GM12878 (cell line): Measurements from ENCODE around the gene EXOC4. TPM values are rescaled to one million over a fixed set of nuclear protein-coding genes. Genes with fewer than 3 reads are reported as not detected.

ENCODE experiments used
- ATAC-seq: fragments of 200-7000 bp; cut with Tn5 transposase; 3 replicates; pipeline ENCODE4 v1.9.1; 2020; ENCODE audit warnings: mild to moderate bottlenecking, moderate library complexity
- BruUV-seq: library from RNA; stranded (reverse); fragments of 400-500 nt; replicated peaks from 2 replicates; lab custom pipeline; 2021; lab: Mats Ljungman, UMichigan
- CTCF ChIA-PET: fragments of 300-600 bp; sonication (Branson Sonifier 250); formaldehyde crosslinking; extraction: SDS; loops from one replicate; lab custom pipeline; 2021; ENCODE audit warnings: inconsistent platforms; lab: Yijun Ruan, JAX
- POLR2A ChIA-PET: fragments of 350-600 bp; formaldehyde crosslinking; extraction: SDS; loops from one replicate; lab custom pipeline; 2021; ENCODE audit warnings: inconsistent platforms; lab: Charles Lee
- RAD21 ChIA-PET: fragments of 300-600 bp; sonication (Branson Sonifier 250); formaldehyde crosslinking; loops from one replicate; lab custom pipeline; 2023; ENCODE audit warnings: antibody characterized with exemption; ENCODE audit not compliant: unreplicated experiment; lab: Charles Lee
- SMC1A ChIA-PET: fragments of 300-600 bp; sonication (Branson Sonifier 250); formaldehyde crosslinking; loops from one replicate; lab custom pipeline; 2023; ENCODE audit not compliant: unreplicated experiment, uncharacterized antibody; lab: Charles Lee
- DNase-seq: peaks from one replicate; pipeline ENCODE4 v3.0.0-alpha.2; 2011; ENCODE audit warnings: low read depth, low spot score
- FAIRE-seq: peaks from 3 replicates; lab custom pipeline; 2011; peaks lifted over from hg19 to GRCh38; lab: Jason Lieb, UNC
- H2AFZ ChIP-seq: 2 replicates; pipeline ENCODE4 v1.6.0; 2011; ENCODE audit warnings: low read depth, low read length, control low read depth; ENCODE audit not compliant: control insufficient read depth
- H3K27ac ChIP-seq: 2 replicates; pipeline ENCODE4 v1.5.1; 2011; ENCODE audit warnings: control low read depth; ENCODE audit not compliant: control insufficient read depth, insufficient read depth
- H3K27me3 ChIP-seq, 2 experiments: replicated peaks in 1 of 2; 2 replicates each; pipeline versions ENCODE4 v1.6.0 to v1.6.1; 2011; ENCODE audit warnings: low read length in 1 of 2; ENCODE audit not compliant: control insufficient read depth in 2 of 2, insufficient read depth in 2 of 2
- H3K36me3 ChIP-seq, 2 experiments: 2 replicates each; pipeline ENCODE4 v1.5.1; 2011; ENCODE audit warnings: low read length in 1 of 2; ENCODE audit not compliant: control insufficient read depth in 2 of 2, insufficient read depth in 2 of 2
- H3K4me1 ChIP-seq: 2 replicates; pipeline ENCODE4 v1.6.1; 2011; ENCODE audit warnings: mild to moderate bottlenecking, low read length, moderate library complexity, mixed read lengths; ENCODE audit not compliant: control insufficient read depth, insufficient read depth
- H3K4me2 ChIP-seq: 2 replicates; pipeline ENCODE4 v1.6.0; 2011; ENCODE audit warnings: control low read depth; ENCODE audit not compliant: control insufficient read depth, insufficient read depth
- H3K4me3 ChIP-seq: fragments of 200-600 bp; sonication (generic); 2 replicates; pipeline ENCODE4 v1.5.1; 2016
- H3K79me2 ChIP-seq: 2 replicates; pipeline ENCODE4 v1.6.0; 2011; ENCODE audit warnings: low read length; ENCODE audit not compliant: control insufficient read depth, insufficient read depth
- H3K9ac ChIP-seq: 2 replicates; pipeline ENCODE4 v1.8.0; 2011; ENCODE audit warnings: low read length, control low read depth, mixed read lengths; ENCODE audit not compliant: control insufficient read depth, insufficient read depth
- H3K9me3 ChIP-seq: replicated peaks from 3 replicates; pipeline ENCODE4 v1.5.1; 2011; ENCODE audit warnings: mild to moderate bottlenecking, low read length; ENCODE audit not compliant: control insufficient read depth, insufficient read depth
- H4K20me1 ChIP-seq: 2 replicates; pipeline ENCODE4 v1.6.0; 2011; ENCODE audit not compliant: control insufficient read depth, insufficient read depth
- HCFC1 ChIP-seq: fragments of 150-350 bp; IDR thresholded peaks from 2 replicates; pipeline ENCODE4 v1.6.1; 2014; ENCODE audit warnings: low read length
- PRDM15 ChIP-seq: fragments of 450-650 bp; formaldehyde crosslinking; IDR thresholded peaks from 2 replicates; pipeline ENCODE4 v1.4.0; 2020; ENCODE audit warnings: mild to moderate bottlenecking, moderate library complexity
- RAD21 ChIP-seq: IDR thresholded peaks from 2 replicates; pipeline ENCODE4 v1.6.1; 2011; ENCODE audit warnings: mild to moderate bottlenecking, low read depth, low read length, moderate library complexity; ENCODE audit not compliant: insufficient read depth
- ZNF24 ChIP-seq: fragments of 450-650 bp; IDR thresholded peaks from 2 replicates; pipeline ENCODE4 v1.6.1; 2017; ENCODE audit warnings: antibody characterized with exemption, mild to moderate bottlenecking
- WGBS: methylation state at CpG from one replicate; pipeline ENCODE4 v1.1.6; 2016; ENCODE audit warnings: low lambda C conversion rate; ENCODE audit not compliant: insufficient replicate concordance, insufficient coverage; ENCODE audit errors: missing lambda C conversion rate; 5-methylcytosine and 5-hydroxymethylcytosine counted together
- in situ Hi-C: fragments of 300-500 bp; cut with MboI; formaldehyde crosslinking; loops from 9 replicates; pipeline ENCODE4 v1.14.3; 2018; ENCODE audit warnings: mixed read lengths
- intact Hi-C: fragments of 100-400 bp; cut with micrococcal nuclease; formaldehyde crosslinking; loops from one replicate; pipeline ENCODE4 v1.14.2; 2022; ENCODE audit not compliant: unreplicated experiment
- polyA plus RNA-seq, 11 experiments: library from polyadenylated mRNA; depleted of rRNA in 4 of 11; unstranded in 6 of 11; stranded (reverse) in 5 of 11; fragments of >200 nt; fragmentation: Nextera tagmentation in 4 of 11; fragmentation: Illumina TruSeq in 1 of 11; extraction: Ambion mirVana in 4 of 11; extraction: Trizol in 1 of 11; gene quantifications; 1 replicate in 1 of 11; 2 replicates in 10 of 11; pipeline versions ENCODE4 v1.2.1 to v1.2.3, GENCODE V29; 2011 to 2016; ENCODE audit warnings: inconsistent platforms in 2 of 11, missing spikeins in 2 of 11, low read depth in 1 of 11
- total RNA-seq, 4 experiments: library from RNA; depleted of rRNA in 3 of 4; stranded (reverse); fragments of >200 nt in 3 of 4; fragmentation: Illumina TruSeq in 1 of 4; extraction: Trizol in 1 of 4; gene quantifications; 2 replicates each; pipeline versions ENCODE4 v1.2.1 to v1.2.3, GENCODE V29; 2013 to 2021
- TF ChIP-seq, protein P1 (sequence below): fragments of 450-650 bp; IDR thresholded peaks from 2 replicates; pipeline ENCODE4 v1.6.1; 2017; ENCODE audit warnings: mild to moderate bottlenecking, moderate library complexity
- TF ChIP-seq, protein P2 (sequence below): fragments of 450-650 bp; IDR thresholded peaks from 2 replicates; pipeline ENCODE4 v1.6.1; 2016; ENCODE audit warnings: mild to moderate bottlenecking
- TF ChIP-seq, protein P3 (sequence below), 3 experiments: IDR thresholded peaks in 2 of 3; conservative IDR thresholded peaks in 1 of 3; 2 replicates each; pipeline ENCODE4 v1.5.1; 2011; ENCODE audit warnings: low read depth in 3 of 3, low read length in 3 of 3, mild to moderate bottlenecking in 3 of 3, control low read depth in 2 of 3, moderate library complexity in 2 of 3, inconsistent platforms in 1 of 3, mixed read lengths in 1 of 3; ENCODE audit not compliant: control insufficient read depth in 2 of 3, insufficient read depth in 1 of 3; ENCODE audit errors: extremely low read depth in 1 of 3

EXOC4 gene
- total and polyA plus RNA-seq, 10 of the 15 experiments (the other 5 are each of a cell fraction or from before 2014, with no cell fraction given) = 13.2 to 44.5 (median 29.6) TPM

GRCh38 chr7:133207687-133208086, 45.2 kb upstream of the EXOC4 start:
- CTCF ChIA-PET = interaction anchor here (0.6 to 1.2 kb wide), 3 partner anchors 12 to 1118 kb away, joined by 3 to 4 read pairs (median 4); no protein-coding TSS in a partner anchor
- no peak for DNase-seq
- POLR2A ChIA-PET = no interaction called here
- no peak overlapping the region for H3K4me2 ChIP-seq
- H3K4me3 ChIP-seq = no peak overlapping the region
- no peaks in the 10 kb centered on the region for H3K36me3 ChIP-seq
- no TSS peak for BruUV-seq
- RAD21 ChIA-PET = interaction anchor here (0.8 to 1.0 kb wide), 2 partner anchors 226 to 497 kb away, joined by 3 to 4 read pairs; no protein-coding TSS in a partner anchor
- peak; percentile 66 for ATAC-seq
- no peaks in the 10 kb centered on the region for H3K27me3 ChIP-seq
- no peaks in the 10 kb centered on the region for H3K79me2 ChIP-seq
- SMC1A ChIA-PET = interaction anchor here (0.5 to 1.0 kb wide), 4 partner anchors 9 to 244 kb away, joined by 3 to 7 read pairs (median 3); no protein-coding TSS in a partner anchor
- no peaks in the 10 kb centered on the region for H3K9me3 ChIP-seq
- in situ Hi-C loops (no loop called here), intact Hi-C loops (loop anchor here (10.0 kb wide), 1 partner anchor 493 kb away; no protein-coding TSS in a partner anchor)
- TF ChIP-seq, protein P1, sequence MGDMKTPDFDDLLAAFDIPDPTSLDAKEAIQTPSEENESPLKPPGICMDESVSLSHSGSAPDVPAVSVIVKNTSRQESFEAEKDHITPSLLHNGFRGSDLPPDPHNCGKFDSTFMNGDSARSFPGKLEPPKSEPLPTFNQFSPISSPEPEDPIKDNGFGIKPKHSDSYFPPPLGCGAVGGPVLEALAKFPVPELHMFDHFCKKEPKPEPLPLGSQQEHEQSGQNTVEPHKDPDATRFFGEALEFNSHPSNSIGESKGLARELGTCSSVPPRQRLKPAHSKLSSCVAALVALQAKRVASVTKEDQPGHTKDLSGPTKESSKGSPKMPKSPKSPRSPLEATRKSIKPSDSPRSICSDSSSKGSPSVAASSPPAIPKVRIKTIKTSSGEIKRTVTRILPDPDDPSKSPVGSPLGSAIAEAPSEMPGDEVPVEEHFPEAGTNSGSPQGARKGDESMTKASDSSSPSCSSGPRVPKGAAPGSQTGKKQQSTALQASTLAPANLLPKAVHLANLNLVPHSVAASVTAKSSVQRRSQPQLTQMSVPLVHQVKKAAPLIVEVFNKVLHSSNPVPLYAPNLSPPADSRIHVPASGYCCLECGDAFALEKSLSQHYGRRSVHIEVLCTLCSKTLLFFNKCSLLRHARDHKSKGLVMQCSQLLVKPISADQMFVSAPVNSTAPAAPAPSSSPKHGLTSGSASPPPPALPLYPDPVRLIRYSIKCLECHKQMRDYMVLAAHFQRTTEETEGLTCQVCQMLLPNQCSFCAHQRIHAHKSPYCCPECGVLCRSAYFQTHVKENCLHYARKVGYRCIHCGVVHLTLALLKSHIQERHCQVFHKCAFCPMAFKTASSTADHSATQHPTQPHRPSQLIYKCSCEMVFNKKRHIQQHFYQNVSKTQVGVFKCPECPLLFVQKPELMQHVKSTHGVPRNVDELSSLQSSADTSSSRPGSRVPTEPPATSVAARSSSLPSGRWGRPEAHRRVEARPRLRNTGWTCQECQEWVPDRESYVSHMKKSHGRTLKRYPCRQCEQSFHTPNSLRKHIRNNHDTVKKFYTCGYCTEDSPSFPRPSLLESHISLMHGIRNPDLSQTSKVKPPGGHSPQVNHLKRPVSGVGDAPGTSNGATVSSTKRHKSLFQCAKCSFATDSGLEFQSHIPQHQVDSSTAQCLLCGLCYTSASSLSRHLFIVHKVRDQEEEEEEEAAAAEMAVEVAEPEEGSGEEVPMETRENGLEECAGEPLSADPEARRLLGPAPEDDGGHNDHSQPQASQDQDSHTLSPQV = no peak
- TF ChIP-seq, protein P2, sequence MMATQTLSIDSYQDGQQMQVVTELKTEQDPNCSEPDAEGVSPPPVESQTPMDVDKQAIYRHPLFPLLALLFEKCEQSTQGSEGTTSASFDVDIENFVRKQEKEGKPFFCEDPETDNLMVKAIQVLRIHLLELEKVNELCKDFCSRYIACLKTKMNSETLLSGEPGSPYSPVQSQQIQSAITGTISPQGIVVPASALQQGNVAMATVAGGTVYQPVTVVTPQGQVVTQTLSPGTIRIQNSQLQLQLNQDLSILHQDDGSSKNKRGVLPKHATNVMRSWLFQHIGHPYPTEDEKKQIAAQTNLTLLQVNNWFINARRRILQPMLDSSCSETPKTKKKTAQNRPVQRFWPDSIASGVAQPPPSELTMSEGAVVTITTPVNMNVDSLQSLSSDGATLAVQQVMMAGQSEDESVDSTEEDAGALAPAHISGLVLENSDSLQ = no peak
- TF ChIP-seq HCFC1 = no peak
- TF ChIP-seq, protein P3, sequence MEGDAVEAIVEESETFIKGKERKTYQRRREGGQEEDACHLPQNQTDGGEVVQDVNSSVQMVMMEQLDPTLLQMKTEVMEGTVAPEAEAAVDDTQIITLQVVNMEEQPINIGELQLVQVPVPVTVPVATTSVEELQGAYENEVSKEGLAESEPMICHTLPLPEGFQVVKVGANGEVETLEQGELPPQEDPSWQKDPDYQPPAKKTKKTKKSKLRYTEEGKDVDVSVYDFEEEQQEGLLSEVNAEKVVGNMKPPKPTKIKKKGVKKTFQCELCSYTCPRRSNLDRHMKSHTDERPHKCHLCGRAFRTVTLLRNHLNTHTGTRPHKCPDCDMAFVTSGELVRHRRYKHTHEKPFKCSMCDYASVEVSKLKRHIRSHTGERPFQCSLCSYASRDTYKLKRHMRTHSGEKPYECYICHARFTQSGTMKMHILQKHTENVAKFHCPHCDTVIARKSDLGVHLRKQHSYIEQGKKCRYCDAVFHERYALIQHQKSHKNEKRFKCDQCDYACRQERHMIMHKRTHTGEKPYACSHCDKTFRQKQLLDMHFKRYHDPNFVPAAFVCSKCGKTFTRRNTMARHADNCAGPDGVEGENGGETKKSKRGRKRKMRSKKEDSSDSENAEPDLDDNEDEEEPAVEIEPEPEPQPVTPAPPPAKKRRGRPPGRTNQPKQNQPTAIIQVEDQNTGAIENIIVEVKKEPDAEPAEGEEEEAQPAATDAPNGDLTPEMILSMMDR (IDR thresholded peaks at IDR 0.05 in 2 of 3, conservative IDR thresholded peaks at IDR 0.05 in 1 of 3; ENCODE audit: control insufficient read depth in 2 of 3, extremely low read depth in 1 of 3, insufficient read depth in 1 of 3, low read depth in 3 of 3, low read length in 3 of 3) = peak; percentile 24 to 36 (median 28); a peak in 4 of 6 replicates
- TF ChIP-seq PRDM15 (CRISPR knock-in tag) = no peak
- peak; percentile 49 for TF ChIP-seq RAD21
- TF ChIP-seq ZNF24 = no peak
- no peaks in the 10 kb centered on the region for H4K20me1 ChIP-seq
- H3K27ac ChIP-seq = no peak overlapping the region
- 2% methylated on average over 2 of the region's 2 CpGs for WGBS
- no peaks in the 10 kb centered on the region for H3K4me1 ChIP-seq
- FAIRE-seq = no peak
- H3K9ac ChIP-seq = no peak overlapping the region
- no peak overlapping the region for H2AFZ ChIP-seq
